ENCODE data around the gene SCAMP3.
"Not testable (repeated sequence)": the region's sequence is repeated elsewhere in the genome, so short reads cannot be mapped to it uniquely, and the experiment has no call there.

DNA sequence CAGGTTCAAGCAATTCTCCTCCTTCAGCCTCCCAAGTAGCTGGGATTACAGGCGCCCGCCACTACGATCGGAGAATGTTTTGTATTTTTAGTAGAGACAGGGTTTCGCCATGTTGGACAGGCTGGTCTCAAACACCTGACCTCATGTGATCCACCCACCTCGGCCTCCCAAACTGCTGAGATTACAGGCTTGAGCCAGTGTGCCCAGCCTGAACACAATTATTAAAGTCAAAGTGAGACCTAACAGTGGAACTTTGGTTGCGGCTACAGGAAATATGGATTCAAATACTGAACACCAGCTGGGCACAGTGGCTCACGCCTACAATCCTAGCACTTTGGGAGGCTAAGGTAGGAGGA lies 36.8 kb downstream of the SCAMP3 start:
- not testable (repeated sequence) for TF ChIP-seq POLR2AphosphoS2 (IDR thresholded peaks at IDR 0.05; ENCODE audit: low read depth, low read length); MTA3 (IDR thresholded peaks at IDR 0.05; ENCODE audit: borderline replicate concordance, low read length); POLR2A (IDR thresholded peaks at IDR 0.05; ENCODE audit: low read depth, low read length); CHD2 (IDR thresholded peaks at IDR 0.05; ENCODE audit: borderline replicate concordance, low read depth, low read length); SP1 (IDR thresholded peaks at IDR 0.05; ENCODE audit: low read depth, low read length); CBX5 (IDR thresholded peaks at IDR 0.05; ENCODE audit: low read depth); DPF2 (IDR thresholded peaks at IDR 0.05); POLR2AphosphoS5 (IDR thresholded peaks at IDR 0.05; ENCODE audit: low read length); SRF (IDR thresholded peaks at IDR 0.05; ENCODE audit: low read depth in 2 of 2, low read length in 2 of 2)
- TF ChIP-seq, protein P1, sequence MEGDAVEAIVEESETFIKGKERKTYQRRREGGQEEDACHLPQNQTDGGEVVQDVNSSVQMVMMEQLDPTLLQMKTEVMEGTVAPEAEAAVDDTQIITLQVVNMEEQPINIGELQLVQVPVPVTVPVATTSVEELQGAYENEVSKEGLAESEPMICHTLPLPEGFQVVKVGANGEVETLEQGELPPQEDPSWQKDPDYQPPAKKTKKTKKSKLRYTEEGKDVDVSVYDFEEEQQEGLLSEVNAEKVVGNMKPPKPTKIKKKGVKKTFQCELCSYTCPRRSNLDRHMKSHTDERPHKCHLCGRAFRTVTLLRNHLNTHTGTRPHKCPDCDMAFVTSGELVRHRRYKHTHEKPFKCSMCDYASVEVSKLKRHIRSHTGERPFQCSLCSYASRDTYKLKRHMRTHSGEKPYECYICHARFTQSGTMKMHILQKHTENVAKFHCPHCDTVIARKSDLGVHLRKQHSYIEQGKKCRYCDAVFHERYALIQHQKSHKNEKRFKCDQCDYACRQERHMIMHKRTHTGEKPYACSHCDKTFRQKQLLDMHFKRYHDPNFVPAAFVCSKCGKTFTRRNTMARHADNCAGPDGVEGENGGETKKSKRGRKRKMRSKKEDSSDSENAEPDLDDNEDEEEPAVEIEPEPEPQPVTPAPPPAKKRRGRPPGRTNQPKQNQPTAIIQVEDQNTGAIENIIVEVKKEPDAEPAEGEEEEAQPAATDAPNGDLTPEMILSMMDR (IDR thresholded peaks at IDR 0.05 in 2 of 3, conservative IDR thresholded peaks at IDR 0.05 in 1 of 3; ENCODE audit: control insufficient read depth in 2 of 3, extremely low read depth in 1 of 3, insufficient read depth in 1 of 3, low read depth in 3 of 3, low read length in 3 of 3), result not testable (repeated sequence)

All from GM12878 (cell line).